GM21447 (cell line): ENCODE measurements around the gene CNTLN.
"Not testable (repeated sequence)": the region's sequence is repeated elsewhere in the genome, so short reads cannot be mapped to it uniquely, and the experiment has no call there.

Source experiments
- ATAC-seq: cut with Tn5 transposase; IDR thresholded peaks from one replicate; pipeline ENCODE4 v1.9.1; 2021; ENCODE audit not compliant: unreplicated experiment

The CNTLN gene

DNA sequence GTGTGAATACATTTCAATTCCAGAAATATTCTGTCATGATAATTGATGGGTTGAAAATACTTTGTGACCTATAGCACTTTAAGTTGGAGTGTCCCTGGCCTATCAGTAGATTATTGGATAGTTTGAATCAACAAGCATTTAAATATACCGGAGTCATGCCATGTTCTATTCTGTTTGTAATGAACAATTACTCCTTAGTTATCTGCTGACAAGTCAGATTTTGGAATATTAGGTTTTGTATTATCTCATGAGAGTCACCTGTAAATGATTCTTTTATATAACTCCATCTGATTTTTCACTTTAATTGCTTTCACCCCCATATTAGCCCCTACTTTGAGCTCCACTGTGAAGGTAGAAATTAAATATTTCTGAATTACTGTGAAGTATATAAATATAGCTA lies 351.6 kb downstream of the CNTLN start:
- no peak for ATAC-seq

DNA sequence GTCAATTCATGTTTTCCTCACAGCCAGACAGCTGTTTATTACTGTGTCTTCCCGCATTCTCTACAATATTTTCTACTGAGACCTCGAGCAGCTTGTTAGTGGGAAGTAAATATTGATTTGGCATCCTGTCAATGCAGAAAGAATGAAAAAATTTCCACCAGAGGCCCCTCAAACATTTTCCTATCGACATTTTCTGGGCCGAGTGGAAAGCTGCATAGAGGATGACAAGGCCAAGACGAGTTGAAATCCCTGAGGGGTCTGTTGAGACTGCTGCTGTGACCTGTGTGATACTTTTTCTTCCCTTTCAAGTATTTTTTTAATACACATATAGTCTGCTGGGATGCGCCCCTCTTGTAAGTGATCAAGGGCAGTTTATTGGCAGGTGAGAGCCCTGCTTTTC lies 352.6 kb downstream of the CNTLN start:
- no peak for ATAC-seq

DNA sequence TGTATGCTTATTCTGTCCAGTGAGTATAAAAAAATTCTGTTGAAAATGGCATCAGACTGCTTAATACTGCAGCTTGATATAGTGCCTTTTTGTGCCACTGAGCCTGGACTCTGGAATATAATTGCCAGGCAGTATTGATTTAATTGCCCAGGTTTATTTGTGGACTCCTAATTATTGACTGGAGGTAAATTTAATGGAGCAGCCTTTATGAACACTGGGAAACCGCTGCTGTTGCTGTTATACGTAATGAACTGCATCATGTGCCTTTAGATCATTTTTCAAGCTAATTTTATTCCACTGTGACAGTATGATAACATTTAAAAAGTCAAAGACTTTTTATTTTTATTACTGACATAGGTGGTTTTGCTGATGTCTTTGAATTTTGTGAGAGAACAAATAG lies 353.8 kb downstream of the CNTLN start:
- no peak for ATAC-seq

DNA sequence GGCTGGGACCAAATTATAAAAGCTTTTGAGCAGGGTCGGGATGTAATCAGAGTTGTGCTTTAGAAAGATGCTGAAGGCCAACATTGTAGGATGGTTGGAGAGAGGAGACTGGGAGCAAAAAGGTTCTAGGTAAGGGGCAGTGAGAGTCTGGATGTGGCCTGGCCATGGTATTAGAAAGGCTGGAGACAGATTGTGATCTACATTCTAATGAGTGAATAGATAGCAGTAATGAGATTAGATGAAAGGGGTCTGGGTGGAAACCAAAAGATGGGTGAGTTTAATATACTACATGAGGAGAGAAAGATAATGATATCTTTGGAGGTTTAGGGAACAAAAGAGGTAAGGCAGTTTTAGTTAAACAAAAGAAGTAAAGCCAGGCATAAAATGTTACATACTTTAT lies 355.3 kb downstream of the CNTLN start:
- no peak for ATAC-seq

DNA sequence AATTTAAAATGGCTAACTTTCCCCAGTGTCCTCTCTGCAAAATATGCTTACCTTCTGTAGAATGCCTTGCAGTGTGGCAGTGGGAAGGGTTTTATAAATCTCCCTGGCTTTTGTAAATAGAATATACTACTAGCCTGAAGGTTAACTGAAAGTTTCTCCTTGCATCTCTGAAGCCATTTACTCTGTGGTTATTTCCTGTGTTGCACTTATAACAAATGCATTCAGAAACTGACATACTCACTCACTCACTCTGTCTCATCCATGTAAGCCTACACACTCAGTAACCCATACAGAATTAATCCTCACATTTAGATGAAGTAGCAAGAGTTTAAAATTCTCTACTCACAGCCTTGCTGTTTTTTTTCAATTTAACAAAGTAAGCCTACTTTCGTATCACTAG lies 356.9 kb downstream of the CNTLN start:
- no peak for ATAC-seq

DNA sequence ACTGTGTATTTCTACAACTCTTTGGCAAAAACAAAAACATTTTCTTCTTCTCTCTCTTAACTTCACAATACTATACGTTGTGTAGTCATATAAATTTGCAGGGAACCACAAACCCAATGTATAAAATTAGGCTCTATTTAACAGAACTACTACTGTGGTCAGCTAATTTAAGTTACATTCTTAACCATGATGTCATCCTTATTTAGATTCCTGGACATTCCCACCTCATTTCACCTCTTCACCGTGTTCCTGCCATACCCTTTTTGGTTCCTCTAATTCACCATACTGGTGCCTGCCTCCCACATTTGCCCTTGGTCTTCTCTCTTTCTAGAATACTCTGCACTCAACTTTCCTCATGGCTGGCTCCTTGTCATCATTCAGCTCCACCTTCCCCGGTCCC lies 368.4 kb downstream of the CNTLN start:
- ATAC-seq = no peak

DNA sequence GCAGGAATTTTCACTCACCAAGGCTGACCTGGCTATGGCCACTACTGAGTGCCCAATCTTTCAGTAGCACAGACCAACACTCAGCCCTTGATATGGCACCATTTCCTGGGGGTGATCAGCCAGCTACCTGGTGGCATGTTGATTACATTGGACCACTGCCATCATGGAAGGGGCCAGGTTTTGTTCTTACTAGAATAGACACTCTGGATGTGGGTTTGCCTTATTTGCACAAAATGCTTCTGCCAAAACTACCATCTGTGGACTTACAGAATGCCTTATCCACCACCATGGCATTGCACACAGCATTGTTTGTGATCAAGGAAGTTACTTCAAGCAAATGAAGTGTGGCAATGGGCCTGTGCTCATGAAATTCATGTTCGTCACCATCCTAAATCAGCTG lies 374.3 kb downstream of the CNTLN start:
- no peak for ATAC-seq

DNA sequence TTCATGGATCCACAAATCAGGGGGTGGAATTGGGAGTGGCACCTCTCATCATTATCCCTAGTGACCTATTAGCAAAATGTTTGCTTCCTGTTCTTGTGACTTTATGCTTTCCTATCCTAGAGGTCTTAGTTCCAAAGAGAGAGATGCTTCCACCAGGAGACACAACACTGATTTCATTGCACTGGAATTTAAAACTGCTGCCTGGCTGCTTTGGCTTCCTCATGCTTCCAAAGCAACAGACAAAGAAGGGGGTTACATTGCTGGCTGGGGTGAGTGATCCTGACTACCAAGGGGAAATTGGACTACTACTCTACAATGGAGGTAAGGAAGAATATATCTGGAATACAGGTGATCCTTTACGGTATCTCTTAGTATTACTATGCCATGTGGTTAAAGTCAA lies 374.9 kb downstream of the CNTLN start:
- no peak for ATAC-seq

DNA sequence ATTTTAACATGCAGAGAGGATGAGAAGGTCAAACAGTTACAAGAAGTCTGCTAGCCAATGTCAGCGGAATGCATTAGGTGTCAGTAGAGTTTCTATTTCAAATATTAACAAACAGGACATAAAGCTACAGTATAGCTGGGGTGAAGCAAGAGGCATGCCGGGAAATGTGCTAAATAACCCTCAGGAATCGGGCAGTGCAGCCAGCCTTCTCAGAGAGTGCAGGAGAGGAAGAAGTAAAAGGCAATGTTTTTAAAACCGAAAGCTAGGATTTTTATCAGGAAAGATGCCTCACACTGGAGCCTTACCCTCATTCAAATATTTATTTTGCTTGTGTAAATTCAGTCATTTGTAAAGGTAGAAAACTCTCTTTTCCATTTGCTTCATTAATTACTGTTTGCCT lies 384.9 kb downstream of the CNTLN start:
- ATAC-seq = no peak

DNA sequence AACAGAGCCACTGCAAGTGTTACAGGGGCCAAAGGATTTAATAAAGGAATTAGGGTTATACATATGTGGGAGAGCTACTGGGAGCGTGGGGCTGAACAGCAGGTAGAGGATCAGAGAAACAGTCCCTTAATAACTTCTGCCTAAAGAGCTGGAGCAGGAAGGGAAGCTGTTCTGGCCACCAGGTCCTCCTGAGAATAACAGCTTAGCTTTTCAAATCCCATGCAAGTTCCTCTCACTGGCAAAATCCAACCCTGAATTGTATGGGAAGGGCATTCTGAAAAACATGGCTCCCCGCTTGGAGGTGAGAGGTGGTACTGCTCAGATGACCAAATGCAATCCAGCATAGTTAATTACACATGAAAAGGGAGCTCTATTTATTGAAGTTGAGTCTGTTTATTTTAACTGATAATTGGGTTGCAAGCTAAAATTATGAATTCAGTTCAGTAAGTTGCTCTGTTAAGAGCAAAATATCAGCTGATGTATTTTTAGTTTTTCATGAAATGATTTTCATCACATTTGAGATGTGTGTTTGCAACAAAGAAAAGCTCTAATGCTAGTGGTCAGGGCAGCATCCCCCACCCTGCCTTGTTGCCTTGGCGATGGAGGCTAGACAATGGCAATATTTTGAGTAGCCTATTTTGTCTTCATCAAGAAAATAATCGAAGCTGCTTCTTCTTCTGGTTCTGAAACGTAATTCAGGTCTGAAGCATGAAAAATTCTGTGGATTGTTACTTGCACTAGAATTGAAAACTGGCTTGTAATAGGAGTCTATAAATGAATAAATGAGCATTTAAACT lies 385.6 kb downstream of the CNTLN start:
- ATAC-seq = no peak

DNA sequence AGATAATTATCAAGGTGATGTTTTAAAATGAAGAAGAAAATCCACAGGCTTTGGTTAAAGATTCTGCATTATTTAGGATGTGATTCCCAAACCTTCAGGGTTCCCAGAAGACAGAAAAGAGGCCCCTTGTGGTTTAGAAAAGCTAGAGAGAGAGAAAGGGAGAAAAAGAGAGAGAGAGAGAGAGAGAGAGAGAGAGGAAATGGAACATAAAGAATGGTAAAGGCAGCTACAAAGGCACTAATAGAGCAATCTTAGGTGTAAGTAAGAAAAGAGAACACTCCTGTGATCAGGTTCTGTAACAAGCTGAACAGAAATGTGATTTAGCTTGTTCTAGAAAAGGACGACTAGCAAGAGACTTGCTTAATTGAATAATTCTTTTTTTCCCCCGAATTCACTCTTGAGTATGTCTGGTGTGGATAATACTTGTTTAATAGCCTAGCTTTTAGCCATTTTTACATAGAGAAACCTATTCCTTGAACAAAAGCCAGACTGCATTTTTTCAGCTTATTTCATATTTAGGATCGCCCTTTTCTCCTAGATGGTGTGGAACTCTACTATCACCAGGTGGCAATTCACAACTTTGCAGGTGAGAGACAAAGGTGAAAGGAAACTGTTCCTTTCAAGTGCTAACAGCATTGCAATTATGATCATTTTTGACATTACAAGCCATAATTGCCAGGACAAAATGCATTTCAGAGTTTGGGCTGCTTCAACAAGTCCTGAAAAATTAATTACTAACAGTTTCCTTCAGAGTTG lies 386.4 kb downstream of the CNTLN start:
- no peak for ATAC-seq

DNA sequence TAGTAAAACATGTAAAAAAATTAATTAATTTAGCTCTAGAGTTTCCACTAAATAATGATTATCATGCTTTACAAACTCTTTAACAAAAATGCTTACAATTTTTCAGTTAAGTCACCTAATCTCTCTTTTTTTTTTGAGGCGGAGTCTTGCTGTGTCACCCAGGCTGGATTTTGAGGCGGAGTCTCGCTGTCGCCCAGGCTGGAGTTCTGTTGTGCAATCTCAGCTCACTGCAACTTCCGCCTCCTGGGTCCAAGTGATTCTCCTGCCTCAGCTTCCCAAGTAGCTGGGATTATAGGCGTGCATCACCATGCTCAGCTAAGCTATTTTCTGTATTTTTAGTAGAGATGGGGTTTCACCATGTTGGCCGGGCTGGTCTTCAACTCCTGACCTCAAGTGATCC lies 391.9 kb downstream of the CNTLN start:
- not testable (repeated sequence) for ATAC-seq

DNA sequence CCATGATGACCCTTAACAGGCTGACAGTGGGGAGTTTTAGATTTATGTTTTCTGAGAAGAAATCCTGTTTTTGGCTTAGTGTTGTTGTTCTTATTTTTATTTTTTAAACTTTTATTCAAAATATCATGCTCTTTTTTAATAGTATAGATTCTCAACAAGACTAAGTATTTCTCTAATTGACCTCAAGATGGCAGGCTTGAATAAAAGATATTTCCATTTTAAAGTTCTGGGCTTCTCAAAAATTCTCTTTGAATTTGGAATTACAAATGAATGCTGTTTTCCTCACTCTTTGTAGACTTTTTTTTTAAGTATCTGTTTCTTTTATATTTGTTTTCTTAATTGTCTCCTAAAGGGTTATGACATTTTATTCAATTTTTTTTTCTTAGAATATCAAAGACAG lies 394.0 kb downstream of the CNTLN start:
- no peak for ATAC-seq

DNA sequence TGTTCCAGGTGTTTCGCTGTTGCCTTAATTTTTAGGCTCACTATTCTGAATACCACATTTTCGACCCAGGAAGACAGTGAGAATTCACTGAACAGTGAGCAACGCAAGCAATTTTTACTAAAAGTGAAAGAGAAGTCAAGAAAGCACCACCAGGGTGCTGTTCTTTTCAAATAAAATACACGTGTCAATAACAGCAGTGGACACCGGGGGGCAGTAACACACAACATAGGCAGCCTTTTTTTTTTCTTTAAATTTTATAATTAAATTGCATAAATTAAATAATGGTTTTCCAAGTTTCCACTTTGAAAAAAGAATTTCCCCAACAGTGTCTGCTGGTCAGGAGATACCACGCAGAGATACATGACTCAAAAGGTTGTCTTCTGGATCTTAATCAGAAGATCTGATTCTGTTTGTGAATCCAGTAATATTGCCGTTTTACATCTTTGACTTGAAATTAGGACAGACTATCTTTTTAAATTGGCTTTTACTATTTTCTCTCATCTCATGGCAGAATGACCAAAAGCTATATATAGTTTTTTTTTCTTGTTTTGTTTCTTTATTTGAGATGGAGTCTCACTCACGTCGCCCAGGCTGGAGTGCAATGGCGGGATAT lies 396.9 kb downstream of the CNTLN start:
- ATAC-seq = peak; percentile 59

DNA sequence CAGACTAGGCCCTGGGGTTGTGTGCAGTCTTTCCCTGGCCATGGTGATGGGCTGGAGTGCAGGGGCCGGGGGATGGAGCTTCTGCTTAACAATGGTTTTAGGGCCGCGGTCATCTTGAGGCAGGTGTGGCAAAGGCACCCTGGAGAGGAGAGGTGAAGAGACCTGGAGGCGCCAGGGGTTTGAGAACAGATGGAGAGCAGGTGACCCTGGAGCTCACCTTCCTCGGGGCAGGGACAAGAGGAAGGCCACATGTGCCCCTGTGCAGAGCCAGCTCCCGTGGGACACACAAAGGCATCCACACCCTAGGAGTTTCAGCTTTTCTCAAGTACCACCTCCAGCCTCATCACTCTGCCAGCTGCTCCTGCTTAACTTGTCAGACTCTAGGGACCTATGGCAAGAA lies 397.6 kb downstream of the CNTLN start:
- no peak for ATAC-seq

DNA sequence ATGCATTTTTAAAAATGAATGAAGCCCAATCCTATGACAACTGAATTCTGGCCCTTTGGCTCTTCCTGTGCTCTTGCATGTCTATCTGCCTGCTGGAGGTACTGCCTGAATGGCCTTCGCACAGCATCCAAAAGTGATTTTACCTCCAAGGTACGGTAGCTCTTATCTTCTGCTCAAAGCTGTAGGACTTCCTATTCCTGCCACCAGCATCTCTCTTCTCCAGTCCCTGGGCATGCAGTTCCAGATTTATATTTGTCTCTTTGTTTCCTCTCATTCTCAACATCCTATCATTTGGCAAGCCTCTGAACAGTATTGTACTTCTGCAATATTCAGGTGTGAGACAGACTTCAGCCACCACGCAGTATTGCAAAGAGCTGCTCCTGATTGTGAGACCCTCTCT lies 400.3 kb downstream of the CNTLN start:
- no peak for ATAC-seq

DNA sequence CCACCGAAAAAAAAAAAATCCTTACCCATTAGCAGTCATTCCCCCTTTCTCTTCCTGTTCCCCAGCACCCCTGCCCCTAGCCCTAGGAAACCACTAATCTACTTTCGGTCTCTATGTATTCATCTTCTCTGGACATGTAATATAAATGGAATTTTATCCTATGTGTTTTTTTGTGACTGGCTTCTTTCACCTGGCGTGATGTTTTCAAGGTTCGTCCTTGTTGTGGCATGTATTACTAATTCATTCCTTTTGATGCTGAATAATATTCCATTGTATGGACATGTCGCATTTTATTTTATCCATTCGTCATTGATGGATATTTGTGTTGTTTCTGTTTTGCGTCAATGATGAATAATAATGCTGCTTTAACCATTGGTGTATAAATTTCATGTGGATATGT lies 401.2 kb downstream of the CNTLN start:
- ATAC-seq = no peak

DNA sequence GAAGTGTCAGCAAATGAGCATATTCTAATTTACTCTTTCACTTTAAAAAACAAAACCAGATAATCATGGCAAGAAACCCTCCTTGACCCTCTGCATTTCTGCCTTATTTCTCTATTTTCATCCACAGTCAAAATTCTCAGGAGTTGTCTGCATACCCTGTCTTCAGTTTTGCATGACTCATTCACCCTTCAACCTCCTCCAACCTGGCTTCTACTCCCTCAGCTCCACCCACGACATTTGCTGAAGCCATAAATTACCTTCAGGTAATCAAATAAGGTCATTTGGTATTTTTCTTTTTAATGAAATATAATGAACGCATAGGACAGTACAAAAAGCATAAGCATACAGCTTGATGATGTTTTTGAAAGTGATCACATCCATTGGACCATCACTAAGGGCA lies 416.2 kb downstream of the CNTLN start:
- ATAC-seq = no peak
